Loucy (cell line): ENCODE measurements around the gene MFAP2.

Source experiments
- H2AFZ ChIP-seq: fragments of 200-600 bp; sonication (generic); 2 replicates; pipeline ENCODE4 v1.6.0; 2016; ENCODE audit warnings: antibody characterized with exemption, mild to moderate bottlenecking, low read length, moderate library complexity
- H3F3A ChIP-seq: fragments of 200-600 bp; 2 replicates; pipeline ENCODE4 v1.6.0; 2016; ENCODE audit warnings: antibody characterized with exemption, low read depth, mild to moderate bottlenecking
- H3K27me3 ChIP-seq: fragments of 200-600 bp; sonication (generic); 2 replicates; pipeline ENCODE4 v1.6.1; 2014; ENCODE audit warnings: low read length, mild to moderate bottlenecking; ENCODE audit not compliant: insufficient read depth, poor library complexity, severe bottlenecking
- H3K36me3 ChIP-seq: fragments of 200-600 bp; sonication (generic); 2 replicates; pipeline ENCODE4 v1.6.1; 2016; ENCODE audit warnings: low read length; ENCODE audit not compliant: insufficient read depth
- H3K4me1 ChIP-seq: fragments of 200-600 bp; sonication (generic); 2 replicates; pipeline ENCODE4 v1.5.1; 2014; ENCODE audit warnings: low read length, mild to moderate bottlenecking; ENCODE audit not compliant: insufficient read depth, poor library complexity, severe bottlenecking
- H3K4me2 ChIP-seq: fragments of 200-600 bp; sonication (generic); 2 replicates; pipeline ENCODE4 v1.6.0; 2014; ENCODE audit warnings: antibody characterized with exemption, low read length, low read depth, mild to moderate bottlenecking; ENCODE audit not compliant: poor library complexity, severe bottlenecking
- H3K4me3 ChIP-seq: fragments of 200-600 bp; sonication (generic); 2 replicates; pipeline ENCODE4 v1.5.1; 2014; ENCODE audit warnings: low read length, mild to moderate bottlenecking, mixed read lengths; ENCODE audit not compliant: poor library complexity, severe bottlenecking
- H3K79me2 ChIP-seq: fragments of 200-600 bp; sonication (generic); 2 replicates; pipeline ENCODE4 v1.6.1; 2014; ENCODE audit warnings: low read length; ENCODE audit not compliant: insufficient read depth
- H3K9ac ChIP-seq: fragments of 200-600 bp; sonication (generic); 2 replicates; pipeline ENCODE4 v1.6.0; 2014; ENCODE audit warnings: mild to moderate bottlenecking, low read depth, low read length, moderate library complexity; ENCODE audit not compliant: poor library complexity, severe bottlenecking
- H3K9me2 ChIP-seq: fragments of 200-600 bp; sonication (generic); replicated peaks from 2 replicates; pipeline ENCODE4 v1.6.1; 2016; ENCODE audit warnings: low read depth, low read length, mixed read lengths
- H3K9me3 ChIP-seq: fragments of 200-600 bp; sonication (generic); 2 replicates; pipeline ENCODE4 v1.6.1; 2014; ENCODE audit warnings: mild to moderate bottlenecking, antibody characterized with exemption, low read length, low read depth; ENCODE audit not compliant: insufficient read depth
- H4K20me1 ChIP-seq: fragments of 200-600 bp; sonication (generic); 2 replicates; pipeline ENCODE4 v1.6.0; 2014; ENCODE audit warnings: antibody characterized with exemption, low read length, mild to moderate bottlenecking; ENCODE audit not compliant: insufficient read depth, poor library complexity, severe bottlenecking
- EZH2phosphoT487 ChIP-seq: fragments of 200-600 bp; IDR thresholded peaks from 2 replicates; pipeline ENCODE4 v1.6.1; 2018; ENCODE audit warnings: antibody characterized with exemption, mild to moderate bottlenecking, moderate library complexity, borderline replicate concordance
- TF ChIP-seq, protein P1 (sequence below): fragments of 200-600 bp; sonication (generic); conservative IDR thresholded peaks from 2 replicates; pipeline ENCODE4 v1.5.1; 2014; ENCODE audit warnings: mild to moderate bottlenecking, antibody characterized with exemption, low read length

MFAP2 gene

DNA sequence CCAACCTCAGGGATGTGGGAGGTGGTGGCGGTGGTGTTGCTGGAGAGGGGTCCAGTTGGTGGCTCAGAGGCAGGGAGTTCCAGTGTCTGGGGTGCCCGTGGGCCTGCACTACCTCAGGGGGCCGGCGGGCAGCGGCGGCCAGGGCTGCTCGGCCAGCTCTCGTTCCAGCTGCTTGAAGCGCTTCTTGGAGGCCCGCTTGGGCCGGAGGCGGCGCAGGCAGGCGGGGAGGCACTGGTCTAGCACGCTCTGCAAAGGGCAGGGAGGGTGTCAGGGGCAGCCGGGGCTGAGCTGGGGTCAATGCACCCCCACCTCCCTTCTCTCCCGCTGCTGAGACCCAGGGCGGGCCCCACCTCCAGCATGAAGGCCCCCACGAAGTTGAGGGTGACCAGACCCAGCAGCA is 5.7 kb upstream of the MFAP2 start:
- TF ChIP-seq EZH2phosphoT487, result no peak
- TF ChIP-seq, protein P1, sequence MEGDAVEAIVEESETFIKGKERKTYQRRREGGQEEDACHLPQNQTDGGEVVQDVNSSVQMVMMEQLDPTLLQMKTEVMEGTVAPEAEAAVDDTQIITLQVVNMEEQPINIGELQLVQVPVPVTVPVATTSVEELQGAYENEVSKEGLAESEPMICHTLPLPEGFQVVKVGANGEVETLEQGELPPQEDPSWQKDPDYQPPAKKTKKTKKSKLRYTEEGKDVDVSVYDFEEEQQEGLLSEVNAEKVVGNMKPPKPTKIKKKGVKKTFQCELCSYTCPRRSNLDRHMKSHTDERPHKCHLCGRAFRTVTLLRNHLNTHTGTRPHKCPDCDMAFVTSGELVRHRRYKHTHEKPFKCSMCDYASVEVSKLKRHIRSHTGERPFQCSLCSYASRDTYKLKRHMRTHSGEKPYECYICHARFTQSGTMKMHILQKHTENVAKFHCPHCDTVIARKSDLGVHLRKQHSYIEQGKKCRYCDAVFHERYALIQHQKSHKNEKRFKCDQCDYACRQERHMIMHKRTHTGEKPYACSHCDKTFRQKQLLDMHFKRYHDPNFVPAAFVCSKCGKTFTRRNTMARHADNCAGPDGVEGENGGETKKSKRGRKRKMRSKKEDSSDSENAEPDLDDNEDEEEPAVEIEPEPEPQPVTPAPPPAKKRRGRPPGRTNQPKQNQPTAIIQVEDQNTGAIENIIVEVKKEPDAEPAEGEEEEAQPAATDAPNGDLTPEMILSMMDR, result no peak
- H3K4me3 ChIP-seq, result no peak overlapping the region
- H3K36me3 ChIP-seq, result peaks cover under 1% of the 10 kb centered on the region; the same call in 1 of the 2 replicates
- no peaks in the 10 kb centered on the region for H3K79me2 ChIP-seq
- no peaks in the 10 kb centered on the region for H4K20me1 ChIP-seq
- no peak overlapping the region for H3K9ac ChIP-seq
- H3K4me2 ChIP-seq, result no peak overlapping the region
- H3K4me1 ChIP-seq, result no peaks in the 10 kb centered on the region
- H2AFZ ChIP-seq, result no peak overlapping the region
- H3F3A ChIP-seq, result no peaks in the 10 kb centered on the region
- no peaks in the 10 kb centered on the region for H3K27me3 ChIP-seq
- H3K9me2 ChIP-seq, result no peaks in the 10 kb centered on the region
- H3K9me3 ChIP-seq, result no peaks in the 10 kb centered on the region

DNA sequence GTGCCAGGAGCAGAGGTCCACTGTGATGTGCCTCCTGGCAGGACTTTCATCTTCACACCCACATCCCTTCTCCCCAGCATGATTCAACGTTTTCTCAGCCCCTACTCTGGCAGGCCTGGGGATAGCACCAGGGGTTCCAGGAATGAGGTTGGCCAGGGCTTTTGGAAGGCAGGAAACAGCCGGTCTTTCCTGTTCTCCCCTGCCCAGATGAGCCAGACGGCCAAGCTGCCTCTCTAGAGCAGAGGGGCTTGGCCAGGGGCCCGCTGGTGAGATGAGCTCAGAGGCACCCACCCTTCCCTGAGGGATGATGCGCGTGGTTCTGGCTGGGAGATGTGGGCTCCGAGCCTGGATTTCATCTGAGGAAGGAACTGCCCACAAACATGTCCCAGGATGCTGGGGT is 4.3 kb upstream of the MFAP2 start:
- Histone ChIP-seq H2AFZ (no peak overlapping the region), H3K9ac (no peak overlapping the region), H3K4me2 (no peak overlapping the region), H3K9me3 (no peaks in the 10 kb centered on the region), H3K4me1 (no peaks in the 10 kb centered on the region), H3K79me2 (no peaks in the 10 kb centered on the region), H3F3A (no peaks in the 10 kb centered on the region), H3K27me3 (no peaks in the 10 kb centered on the region), H3K4me3 (no peak overlapping the region), H3K36me3 (no peaks in the 10 kb centered on the region; the same call in 1 of the 2 replicates), H4K20me1 (no peaks in the 10 kb centered on the region), H3K9me2 (no peaks in the 10 kb centered on the region)
- no peak for TF ChIP-seq EZH2phosphoT487
- TF ChIP-seq, protein P1, result no peak

- Histone ChIP-seq H3F3A (no peaks in the 10 kb centered on the region), H3K9me2 (no peaks in the 10 kb centered on the region), H3K9me3 (no peaks in the 10 kb centered on the region), H3K4me1 (peaks cover 4% of the 10 kb centered on the region), H3K4me2 (no peak overlapping the region), H3K27me3 (no peaks in the 10 kb centered on the region), H3K36me3 (no peaks in the 10 kb centered on the region; the same call in 1 of the 2 replicates), H3K9ac (no peak overlapping the region), H3K79me2 (no peaks in the 10 kb centered on the region), H2AFZ (no peak overlapping the region), H3K4me3 (no peak overlapping the region), H4K20me1 (no peaks in the 10 kb centered on the region)
- no peak for TF ChIP-seq EZH2phosphoT487
- TF ChIP-seq, protein P1, result no peak
These were observed 3.2 kb upstream of the MFAP2 start for GRCh38 chr1:16983649-16984048.
